Measurements from ENCODE around the gene NR1H4.
"Not testable (repeated sequence)": the region's sequence is repeated elsewhere in the genome, so short reads cannot be mapped to it uniquely, and the experiment has no call there.

DNA sequence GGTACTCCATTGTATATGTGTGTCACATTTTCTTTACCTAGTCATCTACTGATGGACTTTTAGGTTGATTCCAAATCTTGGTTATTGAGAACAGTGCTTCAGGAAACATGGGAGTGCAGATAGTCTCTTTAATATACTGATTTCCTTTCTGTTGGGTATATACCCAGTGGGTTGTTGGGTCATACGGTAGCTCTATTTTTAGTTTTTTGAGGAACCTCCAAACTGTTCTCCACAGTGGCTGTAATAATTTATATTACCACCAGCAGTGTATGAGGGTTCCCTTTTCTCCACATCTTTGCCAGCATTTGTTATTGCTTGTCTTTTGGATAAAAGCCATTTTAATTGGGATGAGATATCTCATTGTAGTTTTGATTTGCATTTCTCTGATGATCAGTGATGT lies 129.3 kb downstream of the NR1H4 start:
- TF ChIP-seq POLR2A, POLR2AphosphoS5, POU2F2, TAF1, SPI1 (IDR thresholded peaks at IDR 0.05; ENCODE audit: low read depth, low read length): not testable (repeated sequence)

Data from GM12891 (cell line).